Skin epidermis (tissue), 12 donors: Measurements from ENCODE around the gene NDUFAB1.
"Not testable (repeated sequence)": the region's sequence is repeated elsewhere in the genome, so short reads cannot be mapped to it uniquely, and the experiment has no call there.

ENCODE experiments used
- H3K27ac ChIP-seq, 21 experiments: fragments of 200-600 bp; sonication (generic) in 11 of 21; one replicate each; pipeline ENCODE4 v1.5.0; 2020; ENCODE audit warnings: mild to moderate bottlenecking in 3 of 21, inconsistent platforms in 2 of 21, moderate library complexity in 2 of 21
- H3K4me3 ChIP-seq, 7 experiments: fragments of 200-600 bp; sonication (generic) in 2 of 7; one replicate each; pipeline ENCODE4 v1.5.0; 2020; ENCODE audit warnings: inconsistent platforms in 2 of 7, mild to moderate bottlenecking in 2 of 7, moderate library complexity in 1 of 7

NDUFAB1 gene

DNA sequence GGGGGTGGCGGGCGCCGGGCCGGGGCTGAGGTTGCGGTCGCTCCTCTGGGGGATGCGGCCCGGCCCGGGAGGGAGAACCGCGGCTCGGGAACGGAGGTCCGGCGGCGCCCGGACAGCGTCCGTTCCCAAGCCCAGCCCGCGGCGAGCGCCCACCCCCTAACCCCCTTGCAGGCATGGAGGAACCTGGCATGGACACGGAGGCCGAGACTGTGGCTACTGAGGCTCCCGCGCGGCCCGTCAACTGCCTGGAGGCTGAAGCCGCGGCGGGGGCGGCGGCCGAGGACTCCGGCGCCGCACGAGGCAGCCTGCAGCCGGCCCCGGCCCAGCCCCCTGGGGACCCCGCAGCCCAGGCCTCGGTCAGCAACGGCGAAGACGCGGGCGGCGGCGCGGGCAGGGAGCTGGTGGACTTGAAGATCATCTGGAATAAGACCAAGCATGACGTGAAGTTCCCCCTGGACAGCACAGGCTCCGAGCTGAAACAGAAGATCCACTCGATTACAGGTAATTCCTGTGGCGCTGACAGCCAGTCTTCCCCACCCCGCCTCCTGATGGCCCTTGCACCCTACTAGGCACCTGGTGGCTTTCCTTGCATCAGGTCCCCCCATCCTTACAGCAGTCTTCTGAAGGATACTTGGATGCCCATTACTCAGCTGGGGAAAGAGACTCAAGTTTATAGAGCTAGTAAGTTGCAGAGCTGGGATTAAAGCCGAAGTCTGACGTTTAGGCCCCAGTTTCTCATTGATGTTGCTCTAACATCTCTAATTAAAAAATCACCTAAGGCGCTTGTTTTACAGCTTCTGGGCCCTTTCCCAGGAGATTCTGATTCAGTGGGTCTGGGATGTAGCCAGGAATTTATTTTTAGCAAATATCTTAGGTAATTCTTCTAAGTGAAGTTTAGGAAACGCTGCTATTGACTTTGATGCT is 38.1 kb downstream of the NDUFAB1 start:
- Histone ChIP-seq H3K4me3 (peak overlapping the region; percentile 60 to 100 (median 98)), H3K27ac (peak overlapping the region; percentile 63 to 98 (median 91))

- peak within 1 kb of the TSS; percentile 60 to 100 (median 98) for H3K4me3 ChIP-seq
- H3K27ac ChIP-seq: peak within 1 kb of the TSS; percentile 63 to 98 (median 91)
These were observed 39.0 kb downstream of the NDUFAB1 start, which contains the start of the genes EARS2 and UBFD1 for GRCh38 chr16:23556881-23557778. EARS2 (minus strand) TSS chr16:23557350; CDS start chr16:23557343, 7 bp downstream. UBFD1 (plus strand) TSS chr16:23557727; CDS start chr16:23557743, 16 bp downstream.

GRCh38 chr16:23554536-23554935 is 41.6 kb downstream of the NDUFAB1 start:
- no peak overlapping the region for H3K27ac ChIP-seq
- no peak overlapping the region for H3K4me3 ChIP-seq

DNA sequence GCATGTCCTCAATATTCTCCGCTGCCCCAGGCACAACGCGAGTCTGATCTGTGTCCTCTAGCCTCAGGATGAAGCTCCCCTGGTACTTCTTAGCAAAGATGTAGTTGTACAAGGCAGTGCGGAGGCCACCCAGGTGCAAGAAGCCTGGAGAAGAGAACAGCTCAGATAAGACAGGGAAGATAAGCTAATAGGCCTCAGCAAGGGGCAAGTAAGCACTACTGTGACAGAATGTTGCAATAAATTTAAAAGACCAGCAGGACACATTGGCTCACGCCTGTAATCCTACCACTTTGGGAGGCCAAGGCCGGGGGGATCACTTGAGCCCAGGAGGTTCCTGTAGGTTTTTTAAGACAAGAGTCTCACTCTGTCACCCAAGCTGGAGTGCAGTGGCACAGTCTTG is 44.0 kb downstream of the NDUFAB1 start:
- no peak overlapping the region for H3K27ac ChIP-seq
- H3K4me3 ChIP-seq: no peak overlapping the region

DNA sequence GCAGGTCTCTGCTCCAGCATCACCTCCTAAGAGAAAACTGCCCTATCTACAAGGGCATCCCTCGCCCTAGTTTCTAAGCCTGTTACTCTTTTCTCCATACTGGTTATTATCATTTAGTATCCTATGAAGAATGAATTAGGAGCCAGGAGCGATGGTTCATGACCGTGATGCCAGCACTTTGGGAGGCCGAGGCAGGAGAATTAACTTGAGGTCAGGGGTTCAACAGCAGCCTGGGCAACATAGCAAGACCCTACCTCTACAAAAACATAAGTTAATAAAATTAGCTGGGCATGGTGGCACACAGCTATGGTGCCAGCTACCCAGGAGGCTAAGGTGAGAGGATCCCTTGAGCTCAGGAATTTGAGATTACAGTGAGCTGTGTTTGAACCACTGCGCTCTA is 46.2 kb downstream of the NDUFAB1 start:
- no peak overlapping the region for H3K4me3 ChIP-seq

GRCh38 chr16:23544436-23544835 is 51.7 kb downstream of the NDUFAB1 start:
- no peak overlapping the region for H3K27ac ChIP-seq
- no peak overlapping the region for H3K4me3 ChIP-seq

More for the DNA sequence above, 46.2 kb downstream of the NDUFAB1 start:
- H3K27ac ChIP-seq: no peak overlapping the region

DNA sequence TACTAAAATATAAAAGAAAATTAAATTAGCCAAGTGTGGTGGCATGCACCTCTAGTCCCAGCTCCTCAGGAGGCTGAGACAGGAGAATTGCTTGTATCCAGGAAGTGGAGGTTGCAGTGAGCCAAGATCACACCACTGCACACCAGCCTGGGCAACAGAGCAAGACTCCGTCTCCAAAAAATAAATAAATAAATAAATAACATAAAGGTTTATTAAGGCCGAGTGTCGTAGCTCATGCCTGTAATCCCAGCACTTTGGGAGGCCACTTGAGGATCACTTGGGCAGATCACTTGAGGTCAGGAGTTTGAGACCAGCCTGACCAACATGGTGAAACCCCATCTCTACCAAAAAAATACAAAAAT is 55.3 kb downstream of the NDUFAB1 start:
- H3K27ac ChIP-seq: not testable (repeated sequence)

GRCh38 chr16:23539984-23540816 is 55.9 kb downstream of the NDUFAB1 start:
- H3K27ac ChIP-seq: no peak overlapping the region
- no peak overlapping the region for H3K4me3 ChIP-seq

More for the DNA sequence above, 55.3 kb downstream of the NDUFAB1 start:
- H3K4me3 ChIP-seq: not testable (repeated sequence)

DNA sequence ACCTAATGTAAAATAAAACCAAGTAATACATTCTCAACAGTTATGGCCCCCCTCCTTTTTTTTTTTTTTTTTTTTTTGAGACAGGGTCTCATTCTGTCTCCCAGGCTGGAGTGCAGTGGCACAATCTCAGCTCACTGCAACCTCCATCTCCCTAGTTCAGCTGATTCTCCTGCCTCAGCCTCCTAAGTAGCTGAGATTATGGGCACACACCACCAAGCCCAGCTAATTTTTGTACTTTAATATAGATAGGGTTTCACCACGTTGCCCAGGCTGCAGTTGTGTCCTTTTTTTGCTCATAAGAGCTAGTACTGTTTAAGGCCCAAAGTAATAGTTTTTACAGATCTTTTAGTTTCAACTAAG is 57.2 kb downstream of the NDUFAB1 start:
- Histone ChIP-seq H3K27ac (no peak overlapping the region), H3K4me3 (no peak overlapping the region)

DNA sequence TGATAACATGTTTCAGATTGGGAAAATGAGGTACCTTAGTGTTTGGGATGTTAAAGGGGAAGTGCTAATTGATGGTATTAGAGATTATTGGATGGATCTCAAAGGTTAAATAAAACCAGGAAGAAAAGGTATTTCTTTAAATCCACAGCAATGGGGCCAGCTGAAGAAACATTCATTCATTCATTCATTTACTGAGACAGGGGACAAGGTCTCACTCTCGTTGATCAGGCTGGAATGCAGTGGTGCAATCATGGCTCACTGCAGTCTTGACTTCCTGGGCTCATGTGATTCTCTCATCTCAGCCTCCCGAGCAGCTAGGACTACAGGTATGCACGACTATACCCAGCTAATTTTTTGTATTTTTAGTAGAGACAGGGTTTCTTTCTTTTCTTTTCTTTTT is 58.7 kb downstream of the NDUFAB1 start:
- H3K27ac ChIP-seq: no peak overlapping the region
- no peak overlapping the region for H3K4me3 ChIP-seq

- H3K27ac ChIP-seq: no peak overlapping the region
- no peak overlapping the region for H3K4me3 ChIP-seq
These were observed 60.2 kb downstream of the NDUFAB1 start for GRCh38 chr16:23535901-23536300.

- Histone ChIP-seq H3K4me3 (no peak overlapping the region), H3K27ac (no peak overlapping the region)
These were observed 61.0 kb downstream of the NDUFAB1 start for GRCh38 chr16:23534868-23535860.

DNA sequence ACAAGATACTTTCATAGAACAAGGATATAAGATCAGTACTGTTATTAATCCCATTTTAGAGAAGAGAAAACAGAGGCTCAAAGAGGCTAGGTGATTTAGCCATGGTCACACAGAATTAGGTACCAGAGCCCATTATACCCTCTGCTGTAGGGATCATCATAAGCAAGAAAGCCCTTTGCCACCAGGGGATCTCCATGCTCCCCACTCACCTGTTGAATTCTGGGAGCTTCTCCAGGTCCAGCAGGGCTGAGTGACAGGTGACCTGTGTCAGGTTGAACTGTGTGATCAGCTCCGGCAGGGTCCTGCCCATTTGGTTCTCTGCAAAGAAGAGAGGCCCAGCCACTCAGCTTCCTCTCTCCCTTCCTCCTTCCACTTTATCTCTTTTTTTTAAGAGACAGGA is 63.7 kb downstream of the NDUFAB1 start:
- H3K4me3 ChIP-seq: no peak overlapping the region

More for the DNA sequence above, 63.7 kb downstream of the NDUFAB1 start:
- H3K27ac ChIP-seq: no peak overlapping the region
